A549 (cell line): ENCODE data around the gene PTPRN2.
"Not testable (repeated sequence)": the region's sequence is repeated elsewhere in the genome, so short reads cannot be mapped to it uniquely, and the experiment has no call there.

Experiments
- KDM1A ChIP-seq: fragments of 200-600 bp; sonication (generic); IDR thresholded peaks from 2 replicates; pipeline ENCODE4 v1.6.1; 2016; ENCODE audit warnings: low read depth, mild to moderate bottlenecking
- MYC ChIP-seq: IDR thresholded peaks from 2 replicates; pipeline ENCODE4 v1.6.1; 2012; ENCODE audit warnings: mild to moderate bottlenecking, inconsistent platforms, low read length, improper control_type of control experiment, borderline replicate concordance
- RARB ChIP-seq: fragments of 250-450 bp; sonication (Bioruptor Pico); IDR thresholded peaks from 2 replicates; pipeline ENCODE4 v1.8.0; 2021; ENCODE audit warnings: mild to moderate bottlenecking, moderate library complexity
- TF ChIP-seq, protein P1 (sequence below): fragments of >200 bp; sonication (Bioruptor Twin); formaldehyde crosslinking; IDR thresholded peaks from 3 replicates; pipeline ENCODE4 v1.5.1; 2016

- not testable (repeated sequence) for TF ChIP-seq RARB, KDM1A, MYC
- TF ChIP-seq, protein P1, sequence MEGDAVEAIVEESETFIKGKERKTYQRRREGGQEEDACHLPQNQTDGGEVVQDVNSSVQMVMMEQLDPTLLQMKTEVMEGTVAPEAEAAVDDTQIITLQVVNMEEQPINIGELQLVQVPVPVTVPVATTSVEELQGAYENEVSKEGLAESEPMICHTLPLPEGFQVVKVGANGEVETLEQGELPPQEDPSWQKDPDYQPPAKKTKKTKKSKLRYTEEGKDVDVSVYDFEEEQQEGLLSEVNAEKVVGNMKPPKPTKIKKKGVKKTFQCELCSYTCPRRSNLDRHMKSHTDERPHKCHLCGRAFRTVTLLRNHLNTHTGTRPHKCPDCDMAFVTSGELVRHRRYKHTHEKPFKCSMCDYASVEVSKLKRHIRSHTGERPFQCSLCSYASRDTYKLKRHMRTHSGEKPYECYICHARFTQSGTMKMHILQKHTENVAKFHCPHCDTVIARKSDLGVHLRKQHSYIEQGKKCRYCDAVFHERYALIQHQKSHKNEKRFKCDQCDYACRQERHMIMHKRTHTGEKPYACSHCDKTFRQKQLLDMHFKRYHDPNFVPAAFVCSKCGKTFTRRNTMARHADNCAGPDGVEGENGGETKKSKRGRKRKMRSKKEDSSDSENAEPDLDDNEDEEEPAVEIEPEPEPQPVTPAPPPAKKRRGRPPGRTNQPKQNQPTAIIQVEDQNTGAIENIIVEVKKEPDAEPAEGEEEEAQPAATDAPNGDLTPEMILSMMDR, result not testable (repeated sequence)
Observed at GRCh38 chr7:158523165-158523856, 64.3 kb downstream of the PTPRN2 start.
